G401 (cell line): Measurements from ENCODE around the gene RAF1. TPM values are rescaled to one million over a fixed set of nuclear protein-coding genes. Genes with fewer than 3 reads are reported as not detected.
"Not testable (repeated sequence)": the region's sequence is repeated elsewhere in the genome, so short reads cannot be mapped to it uniquely, and the experiment has no call there.

Experiments used
- DNase-seq: peaks from one replicate; pipeline ENCODE4 v3.0.0-alpha.2; 2015; ENCODE audit warnings: low spot score
- in situ Hi-C: cut with HindIII; loops from 2 replicates; pipeline ENCODE4 v1.10.0; 2016; ENCODE audit warnings: low sequenced_read_pairs, mixed read lengths
- total RNA-seq: library from RNA; depleted of rRNA; stranded (reverse); fragments of >200 nt; shearing (Covaris generic); gene quantifications from 2 replicates; pipeline ENCODE4 v1.2.3, GENCODE V29; 2014; rRNA removed

The RAF1 gene
- total RNA-seq, 1 experiment from 2014 or later: 84.4 TPM

GRCh38 chr3:12544652-12545472 is 119.1 kb downstream of the RAF1 start:
- peak; percentile 67 for DNase-seq
- in situ Hi-C loops: no loop called here

DNA sequence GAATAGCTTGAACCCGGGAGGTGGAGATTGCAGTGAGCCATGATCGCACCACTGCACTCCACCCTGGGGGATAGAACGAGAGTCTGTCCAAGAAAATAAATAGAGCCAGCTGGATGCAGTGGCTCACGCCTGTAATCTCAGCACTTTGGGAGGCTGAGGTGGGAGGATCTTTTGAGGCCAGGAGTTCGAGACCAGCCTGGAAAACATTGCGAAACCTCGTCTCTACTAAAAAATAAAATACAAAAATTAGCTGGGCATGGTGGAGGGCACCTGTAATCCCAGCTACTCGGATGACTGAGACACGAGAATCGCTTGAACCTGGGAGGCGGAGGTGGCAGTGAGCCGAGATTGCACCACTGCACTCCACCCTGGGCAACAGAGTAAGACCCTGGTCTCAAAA is 120.4 kb downstream of the RAF1 start:
- DNase-seq, in situ Hi-C loops: not testable (repeated sequence)

DNA sequence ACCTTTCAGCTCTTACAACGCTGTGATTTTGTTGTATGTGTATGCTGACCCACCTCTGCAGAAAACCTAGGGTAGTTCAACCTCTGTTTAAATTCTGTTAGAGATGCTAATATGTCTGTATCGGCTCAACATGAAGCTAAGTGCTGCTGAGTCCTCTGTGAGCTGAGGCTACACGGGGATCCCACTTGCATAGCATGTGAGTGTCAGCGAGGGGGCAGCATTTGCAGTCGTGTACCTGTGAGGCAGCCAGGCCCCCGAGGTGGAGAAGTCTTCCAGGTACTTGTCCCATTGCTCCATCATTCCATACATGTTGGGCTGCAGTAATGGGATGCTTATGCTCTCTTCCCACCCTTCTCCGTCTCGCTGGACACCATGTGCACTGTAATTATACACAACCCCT is 122.3 kb downstream of the RAF1 start:
- peak; percentile 55 for DNase-seq
- in situ Hi-C loops: no loop called here

DNA sequence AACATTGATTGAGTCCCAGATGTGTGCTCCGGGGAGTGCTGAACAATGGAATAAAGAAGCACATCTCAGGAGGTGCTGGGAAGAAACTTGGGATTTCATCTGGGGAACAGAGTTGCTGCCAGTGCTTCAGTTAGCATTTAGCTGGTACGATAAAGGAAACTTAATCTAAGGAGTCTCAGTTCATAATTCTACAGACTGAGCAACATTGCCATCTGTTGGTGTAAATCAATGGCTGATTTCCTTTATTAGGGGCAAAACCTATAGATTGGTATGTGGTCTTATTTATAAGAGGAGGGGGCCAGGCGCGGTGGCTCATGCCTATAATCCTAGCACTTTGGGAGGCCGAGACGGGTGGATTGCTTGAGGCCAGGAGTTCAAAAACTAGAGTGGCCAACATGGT is 127.5 kb downstream of the RAF1 start:
- no peak for DNase-seq
- in situ Hi-C loops: no loop called here

Other genes with a start within 250 kb of the RAF1 start
- 21.4 and 32.0 TPM in 2 replicates for gene TSEN2, start 179.6 kb downstream of the RAF1 start, total RNA-seq
- gene MKRN2OS, start 118.6 kb downstream of the RAF1 start, total RNA-seq: not detected in 2 replicates
- 24.0 TPM in 2 replicates for gene MKRN2, start 107.0 kb downstream of the RAF1 start, total RNA-seq
- not detected in 2 replicates for gene TMEM40, start 95.1 kb upstream of the RAF1 start, total RNA-seq
- 19.2 and 20.2 TPM in 2 replicates for gene CAND2, start 132.6 kb upstream of the RAF1 start, total RNA-seq
- gene RPL32, start 177.4 kb upstream of the RAF1 start, total RNA-seq: 2,015 and 2,172 TPM in 2 replicates